GM19468 (cell line): ENCODE data around the gene CCDC74A.
"Not testable (repeated sequence)": the region's sequence is repeated elsewhere in the genome, so short reads cannot be mapped to it uniquely, and the experiment has no call there.

ENCODE experiments used
- ATAC-seq: cut with Tn5 transposase; IDR thresholded peaks from one replicate; pipeline ENCODE4 v1.9.1; 2021; ENCODE audit warnings: mild to moderate bottlenecking, moderate library complexity, moderate number of reproducible peaks; ENCODE audit not compliant: unreplicated experiment; ENCODE audit errors: extremely low read depth

Gene CCDC74A

DNA sequence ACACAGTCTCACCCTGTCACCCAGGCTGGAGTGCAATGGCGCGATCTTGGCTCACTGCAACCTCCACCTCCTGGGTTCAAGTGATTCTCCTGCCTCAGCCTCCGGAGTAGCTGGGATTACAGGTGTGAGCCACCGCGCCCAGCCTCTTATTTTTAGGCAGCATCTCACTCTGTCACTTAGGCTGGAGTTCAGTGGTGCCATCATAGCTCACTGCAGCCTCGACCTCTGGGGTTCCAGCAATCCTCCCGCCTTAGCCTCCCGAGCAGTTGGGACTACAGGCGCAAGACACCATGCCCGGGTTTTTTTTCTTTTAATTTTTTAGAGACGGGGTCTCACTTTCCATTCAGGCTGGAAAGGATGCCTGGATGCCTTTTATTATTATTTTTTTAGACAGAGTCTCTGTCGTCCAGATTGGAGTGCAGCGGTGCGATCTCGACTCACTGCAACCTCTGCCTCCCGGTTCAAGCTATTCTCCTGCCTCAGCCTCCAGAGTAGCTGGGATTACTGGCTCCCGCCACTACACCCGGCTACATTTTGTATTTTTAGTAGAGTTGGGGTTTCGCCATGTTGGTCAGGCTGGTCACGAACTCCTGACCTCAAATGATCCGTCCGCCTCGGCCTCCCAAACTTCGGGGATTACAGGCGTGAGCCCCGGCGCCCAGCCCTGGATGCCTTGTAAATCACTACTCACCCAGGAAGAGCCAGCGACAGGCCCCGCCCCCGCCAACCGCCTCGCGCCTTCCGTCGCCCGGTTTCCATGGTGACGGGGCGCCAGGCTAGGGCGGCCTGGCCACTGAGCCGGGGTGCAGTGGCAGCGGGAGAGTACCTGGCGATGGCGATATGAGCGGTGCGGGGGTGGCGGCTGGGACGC is at the start of gene CCDC74A:
CCDC74A (plus strand) TSS at position 758 of the 871 bp plus-strand sequence; CDS start at position 841, 83 bp downstream.
- ATAC-seq: peak; percentile 86

DNA sequence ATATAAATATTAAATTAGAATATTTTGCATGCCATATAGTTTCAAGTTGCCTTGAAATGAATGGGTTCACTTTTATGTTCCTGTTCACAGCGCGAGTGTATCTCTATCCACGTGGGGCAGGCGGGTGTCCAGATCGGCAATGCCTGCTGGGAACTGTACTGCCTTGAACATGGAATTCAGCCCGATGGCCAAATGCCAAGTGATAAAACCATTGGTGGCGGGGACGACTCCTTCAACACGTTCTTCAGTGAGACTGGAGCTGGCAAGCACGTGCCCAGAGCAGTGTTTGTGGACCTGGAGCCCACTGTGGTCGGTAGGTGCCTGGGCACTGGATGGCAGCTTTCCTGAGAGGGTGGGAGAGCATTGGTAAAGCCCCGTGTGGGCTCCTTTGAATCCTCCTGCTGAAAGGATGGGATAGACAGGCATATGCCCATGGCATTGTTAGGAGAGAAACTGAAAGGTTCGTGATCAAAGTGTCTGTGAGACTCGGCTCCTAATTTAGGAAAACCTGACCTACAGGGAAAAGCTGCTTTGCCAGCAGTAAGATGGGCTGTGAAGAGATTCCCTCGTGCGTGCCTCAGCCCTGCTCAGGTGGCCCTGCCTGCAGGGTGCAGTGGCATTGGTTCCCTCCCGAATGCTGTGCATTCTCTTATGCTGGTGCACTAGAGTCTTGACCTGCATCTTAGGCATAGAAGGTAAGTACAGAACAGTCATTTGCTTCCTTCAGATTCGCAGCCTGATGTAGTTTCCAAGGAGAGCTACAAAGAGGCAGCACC is 49.4 kb upstream of the CCDC74A start:
- ATAC-seq: not testable (repeated sequence)

DNA sequence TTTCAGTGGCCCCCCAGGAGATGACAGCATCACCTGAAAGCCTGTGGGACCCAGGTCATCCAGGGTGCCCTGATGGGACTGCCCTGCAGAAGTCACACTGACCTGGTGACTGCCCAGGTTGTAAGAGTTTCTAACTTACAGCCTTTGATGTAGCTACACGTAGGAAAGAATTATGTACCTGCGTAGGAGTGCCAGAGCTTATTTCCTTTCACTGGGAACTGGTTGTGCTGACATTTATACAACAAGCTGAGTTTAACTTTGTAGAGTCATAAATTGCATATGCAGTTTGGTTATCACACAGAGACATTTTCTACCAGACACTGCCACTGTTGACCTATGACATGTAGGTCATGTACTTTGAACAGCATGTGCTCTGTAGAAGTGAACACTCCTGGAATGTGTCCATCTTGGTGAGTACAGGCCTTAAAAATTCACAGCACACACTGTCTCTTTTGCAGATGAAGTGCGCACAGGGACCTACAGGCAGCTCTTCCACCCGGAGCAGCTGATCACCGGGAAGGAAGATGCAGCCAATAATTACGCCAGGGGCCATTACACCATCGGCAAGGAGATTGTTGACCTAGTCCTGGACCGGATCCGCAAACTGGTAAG is 48.7 kb upstream of the CCDC74A start:
- ATAC-seq: not testable (repeated sequence)

DNA sequence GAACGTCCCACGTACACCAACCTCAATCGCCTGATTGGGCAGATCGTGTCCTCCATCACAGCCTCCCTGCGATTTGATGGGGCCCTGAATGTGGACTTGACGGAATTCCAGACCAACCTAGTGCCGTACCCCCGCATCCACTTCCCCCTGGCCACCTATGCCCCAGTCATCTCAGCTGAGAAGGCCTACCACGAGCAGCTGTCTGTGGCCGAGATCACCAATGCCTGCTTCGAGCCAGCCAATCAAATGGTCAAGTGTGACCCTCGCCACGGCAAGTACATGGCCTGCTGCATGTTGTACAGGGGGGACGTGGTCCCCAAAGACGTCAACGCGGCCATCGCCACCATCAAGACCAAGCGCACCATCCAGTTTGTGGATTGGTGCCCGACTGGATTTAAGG is 47.3 kb upstream of the CCDC74A start:
- ATAC-seq: not testable (repeated sequence)

DNA sequence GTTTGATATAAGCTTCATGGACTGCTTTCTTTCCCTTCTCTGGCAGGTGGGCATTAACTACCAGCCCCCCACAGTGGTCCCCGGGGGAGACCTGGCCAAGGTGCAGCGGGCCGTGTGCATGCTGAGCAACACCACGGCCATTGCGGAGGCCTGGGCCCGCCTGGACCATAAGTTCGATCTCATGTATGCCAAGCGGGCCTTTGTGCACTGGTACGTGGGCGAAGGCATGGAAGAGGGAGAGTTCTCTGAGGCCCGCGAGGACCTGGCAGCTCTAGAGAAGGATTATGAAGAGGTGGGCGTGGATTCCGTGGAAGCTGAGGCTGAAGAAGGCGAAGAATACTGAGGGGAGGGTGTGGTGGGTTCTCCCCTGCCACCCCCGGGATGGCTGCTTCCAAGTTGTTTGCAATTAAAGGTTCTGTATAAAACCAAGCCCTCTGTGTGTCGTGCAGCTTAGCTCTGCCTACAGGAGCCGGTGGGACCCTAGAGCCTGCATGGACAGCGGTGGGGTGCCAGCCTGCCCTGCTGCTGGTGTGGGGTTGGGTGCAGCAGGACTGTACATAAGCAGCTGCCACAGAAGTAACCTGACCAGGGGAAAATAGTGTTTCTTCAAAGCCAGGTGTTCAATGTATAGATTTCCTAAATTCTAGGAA is 45.1 kb upstream of the CCDC74A start:
- not testable (repeated sequence) for ATAC-seq

DNA sequence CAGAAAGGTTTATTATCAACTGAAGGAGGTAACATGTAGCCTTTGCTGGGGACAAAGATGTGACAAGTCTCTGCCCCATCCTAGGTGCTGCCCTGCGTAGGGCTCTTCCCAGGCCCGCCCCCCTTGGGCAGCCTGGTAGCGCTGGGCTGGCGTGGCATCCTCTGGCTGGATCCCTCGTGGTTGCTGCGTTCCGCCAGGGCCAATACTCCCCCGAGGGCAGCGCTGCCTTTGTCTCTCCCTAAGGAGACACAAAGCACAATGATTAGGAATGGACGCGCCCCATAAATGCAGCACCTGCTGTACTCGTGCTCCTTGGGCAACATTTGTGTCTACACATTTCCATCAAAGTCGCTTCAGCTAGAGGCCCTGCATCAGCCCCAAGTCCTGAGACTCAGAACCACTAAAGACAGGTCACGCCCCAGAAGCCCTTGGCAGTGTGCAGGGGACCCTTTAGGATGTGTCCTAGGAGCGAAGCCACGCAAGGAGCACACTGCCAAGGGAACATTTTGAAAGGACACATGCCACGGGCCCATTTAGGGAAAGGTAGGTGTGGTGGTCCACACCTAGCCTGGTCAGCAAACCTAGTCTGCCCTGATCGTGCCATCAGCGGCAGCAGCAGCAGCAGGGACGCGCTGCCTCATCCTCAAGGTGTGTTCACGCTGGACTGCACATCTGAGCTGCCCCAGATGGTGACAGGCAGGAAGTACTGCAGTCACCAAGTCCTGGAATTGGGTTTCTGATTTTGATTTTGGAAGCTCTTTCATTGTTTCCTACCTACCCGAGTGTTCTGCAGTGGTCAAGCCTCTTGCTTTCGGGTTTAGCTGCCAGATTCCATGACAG is 43.5 kb upstream of the CCDC74A start:
- ATAC-seq: not testable (repeated sequence)

DNA sequence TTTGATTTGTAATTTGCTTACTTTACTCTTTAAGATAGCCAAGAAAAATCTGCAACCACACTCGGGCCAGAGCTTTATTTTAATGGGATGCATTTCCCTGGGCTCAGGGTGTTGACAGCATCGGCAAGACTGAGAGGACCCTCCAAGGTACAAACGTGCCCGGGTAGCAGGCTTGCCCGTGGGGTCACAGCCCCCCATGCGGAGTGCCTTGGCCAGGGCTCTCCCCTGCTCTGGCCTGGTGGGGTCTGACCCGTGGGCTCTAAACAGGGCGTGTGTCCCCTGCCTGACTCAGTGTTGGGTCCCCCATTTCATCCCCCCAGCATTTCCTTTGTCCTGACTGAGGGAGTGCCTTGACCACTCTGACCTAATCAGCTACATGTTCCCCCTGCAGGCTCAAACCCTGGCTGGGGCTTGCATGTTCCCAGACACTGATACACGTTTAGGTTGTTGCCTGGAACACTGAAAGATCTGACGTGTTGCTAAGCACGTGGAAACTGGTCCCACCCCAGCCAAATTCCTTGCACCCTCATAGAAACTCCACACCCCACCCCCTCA is 42.7 kb upstream of the CCDC74A start:
- ATAC-seq: not testable (repeated sequence)

DNA sequence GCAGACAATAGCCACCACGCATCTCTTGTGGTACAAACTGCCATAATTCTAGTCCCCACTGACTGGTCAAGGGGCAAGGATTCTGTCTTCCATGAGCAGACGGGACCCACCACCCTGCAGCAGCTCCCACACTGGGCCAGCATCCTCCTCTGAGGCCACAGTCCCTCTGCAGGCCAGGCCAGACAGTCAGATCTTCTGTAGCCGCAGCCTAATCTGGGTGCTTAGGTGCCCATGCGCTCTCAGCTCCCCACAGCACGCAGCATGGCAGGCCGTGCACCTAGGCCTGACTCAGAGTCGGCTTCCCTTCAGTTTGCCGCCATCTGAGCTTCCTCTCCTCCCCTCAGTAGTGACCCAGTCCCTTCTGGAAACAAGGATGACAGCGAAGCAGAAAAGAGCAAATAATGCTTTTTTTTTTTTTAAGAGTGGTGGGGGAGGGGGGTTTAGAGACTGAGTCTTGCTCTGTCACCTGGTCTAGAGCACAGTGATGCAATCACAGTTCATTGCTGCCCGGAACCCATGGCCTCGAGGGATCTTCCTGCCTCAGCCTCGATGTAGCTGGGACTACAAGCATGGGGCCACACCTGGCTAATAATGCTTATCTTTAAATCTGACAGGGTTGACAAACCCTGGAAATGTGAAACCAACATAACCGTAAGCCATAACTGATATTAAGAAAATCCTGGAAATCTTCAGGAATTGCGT is 41.3 kb upstream of the CCDC74A start:
- ATAC-seq: not testable (repeated sequence)

DNA sequence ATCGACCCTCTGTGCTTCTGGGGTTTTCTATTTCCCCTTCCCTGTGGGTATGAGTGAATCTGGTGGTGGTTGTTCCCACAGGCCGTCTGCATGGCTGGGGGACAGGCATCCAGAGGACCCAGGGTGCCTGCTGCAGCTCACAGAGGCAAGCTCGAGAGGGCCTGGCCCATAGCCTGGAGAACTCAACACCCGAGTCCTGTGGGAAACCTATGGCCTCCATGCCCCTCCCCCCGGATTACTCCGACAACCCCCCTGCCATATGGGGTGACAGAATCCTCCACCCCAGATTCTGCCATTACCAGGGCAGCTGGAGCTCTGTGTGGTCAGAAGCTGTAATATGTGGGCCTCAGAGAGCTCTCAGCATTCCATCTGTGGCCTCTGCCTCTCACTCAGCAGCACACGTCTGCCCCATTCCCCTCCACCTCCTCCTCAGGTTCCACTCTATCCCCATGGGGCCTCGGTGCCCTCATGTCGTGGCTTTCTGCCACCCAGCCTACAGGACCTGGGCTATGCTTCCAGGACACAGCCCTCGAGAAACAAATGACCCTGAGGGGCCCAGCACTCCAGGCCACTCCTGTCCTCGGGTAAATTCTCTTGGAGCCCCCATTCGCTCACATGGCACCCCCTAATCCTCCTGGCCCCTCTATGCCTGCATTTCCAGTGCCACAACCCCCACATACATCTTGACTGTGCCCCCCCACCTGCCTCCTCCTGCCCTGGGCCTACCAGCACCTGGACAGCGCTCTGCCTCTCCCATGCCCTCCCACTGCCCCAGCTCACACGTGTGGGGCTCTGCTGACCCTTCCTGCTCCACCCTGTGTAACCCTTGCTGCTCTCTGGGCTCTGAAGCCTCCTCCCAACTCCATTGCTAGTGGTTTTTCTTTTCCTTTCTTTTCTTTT is 39.1 kb upstream of the CCDC74A start:
- ATAC-seq: no peak

DNA sequence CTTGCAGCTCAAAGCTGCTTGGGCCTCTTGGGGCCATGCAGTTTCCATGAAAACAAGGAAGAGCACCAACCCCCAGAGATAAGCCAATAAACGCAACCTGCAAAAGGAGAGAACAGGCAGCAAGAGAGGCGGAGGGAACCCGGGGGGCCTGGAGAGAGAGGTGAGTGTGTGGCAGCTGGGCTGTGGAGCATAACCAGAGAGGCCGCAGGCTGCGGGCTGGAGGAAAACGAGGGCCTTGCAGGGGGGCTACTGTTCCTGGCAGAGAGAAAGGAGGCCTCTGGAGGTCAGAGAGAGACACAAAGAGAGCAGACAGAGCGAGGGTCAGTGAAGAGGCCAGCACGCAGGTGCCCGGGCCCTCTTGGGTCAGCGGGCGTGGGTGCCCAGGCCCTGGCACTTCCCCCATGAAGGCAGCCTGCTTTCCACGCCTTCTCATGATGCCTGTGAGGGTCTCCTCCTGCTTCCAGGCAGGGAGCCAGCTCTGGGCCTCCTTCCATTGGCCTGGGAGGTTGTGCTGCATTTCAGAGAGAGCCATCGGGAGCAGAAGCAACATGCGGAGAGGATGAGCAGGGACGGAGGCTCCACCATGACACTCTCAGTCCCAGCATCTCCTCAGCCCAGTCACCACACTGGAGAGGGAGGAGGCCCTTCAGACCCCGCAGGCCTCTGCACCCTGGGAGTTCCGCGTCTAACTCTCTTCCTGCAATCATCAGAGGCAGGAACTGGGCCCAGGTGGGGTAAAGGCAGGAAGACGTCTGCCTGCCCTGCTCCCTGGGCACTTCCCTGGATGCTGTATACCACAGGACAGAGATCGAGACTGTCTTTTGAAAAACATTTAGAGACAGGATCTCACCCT is 36.8 kb upstream of the CCDC74A start:
- ATAC-seq: not testable (repeated sequence)

DNA sequence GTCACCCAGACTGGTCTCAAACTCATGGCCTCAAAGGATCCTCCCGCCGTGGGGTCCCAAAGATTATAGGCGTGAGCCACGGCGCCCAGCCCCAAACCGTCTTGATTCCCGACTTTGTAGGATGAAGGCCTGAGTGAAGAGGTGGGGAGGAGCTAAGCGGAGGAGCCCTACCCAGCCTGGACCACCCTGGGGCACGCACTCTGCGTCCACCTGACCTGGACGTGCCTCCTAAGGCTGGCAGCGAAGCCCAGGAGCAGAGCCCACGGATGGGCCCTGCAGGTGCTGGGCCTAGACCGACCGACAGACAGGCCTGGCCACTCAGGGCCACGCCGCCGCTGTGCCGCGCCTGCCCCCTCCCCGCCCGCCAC is 36.2 kb upstream of the CCDC74A start:
- ATAC-seq: not testable (repeated sequence)

DNA sequence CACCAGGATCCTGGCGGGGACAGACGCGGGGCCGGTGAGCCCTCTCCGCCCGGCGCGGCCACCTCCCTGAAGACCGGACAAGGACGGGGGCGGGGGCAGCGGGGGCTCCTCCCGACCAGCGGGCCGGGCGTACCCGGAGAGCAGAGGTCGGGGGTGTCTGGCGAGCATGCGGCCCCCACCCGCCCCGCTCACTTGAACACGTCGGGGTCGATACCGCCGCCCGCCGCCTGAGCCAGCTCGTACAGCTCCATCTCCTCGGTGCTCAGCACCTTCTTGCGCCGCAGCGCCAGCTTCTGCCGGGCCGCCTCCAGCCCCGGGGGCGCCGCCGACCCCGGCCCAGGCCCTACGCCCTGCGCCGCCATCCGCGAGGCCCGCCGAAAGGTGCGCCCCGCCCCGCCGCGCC is 35.7 kb upstream of the CCDC74A start, which contains the start of gene MZT2A:
MZT2A (minus strand) TSS at position 383 of the 403 bp plus-strand sequence; CDS start at position 362, 21 bp downstream.
- ATAC-seq: not testable (repeated sequence)

DNA sequence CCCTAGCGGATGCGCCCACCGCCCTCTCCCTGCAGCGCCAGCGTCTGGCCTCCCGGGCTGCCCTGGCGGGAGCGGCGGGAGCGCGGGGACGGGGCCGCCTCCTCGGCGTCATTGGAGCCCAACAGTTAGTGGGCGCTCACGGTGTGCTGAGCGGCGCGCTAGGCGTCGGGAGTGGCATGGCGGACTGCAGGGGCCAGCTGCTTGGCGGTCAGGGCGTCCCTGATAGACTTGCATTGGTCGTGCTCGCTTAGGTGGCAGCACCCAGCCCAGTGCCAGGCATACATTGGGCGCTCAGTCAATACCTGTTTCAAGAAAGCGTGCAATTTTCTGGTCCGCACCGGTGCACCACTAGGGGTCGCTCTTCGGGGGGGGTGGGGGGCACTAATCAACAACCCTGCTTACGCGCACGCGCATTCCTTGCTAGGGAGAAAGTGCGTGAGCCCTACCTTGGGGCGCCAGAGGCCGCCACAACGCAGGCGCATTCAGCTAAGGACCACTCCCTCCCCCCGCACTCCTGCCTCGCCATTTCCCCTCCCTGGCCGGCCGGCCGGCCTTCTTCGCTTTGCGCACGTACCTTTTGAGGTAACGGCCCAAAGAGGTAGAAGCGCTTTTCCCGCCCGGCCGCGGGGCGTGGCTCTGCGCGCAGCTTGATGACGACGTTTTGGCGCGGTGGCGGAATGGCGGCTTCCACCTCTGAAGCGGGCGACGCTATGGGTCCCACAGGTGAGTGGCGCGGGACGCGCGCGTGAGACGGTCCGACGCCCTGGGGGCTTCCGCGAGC is 35.1 kb upstream of the CCDC74A start:
- peak; percentile 61 for ATAC-seq

DNA sequence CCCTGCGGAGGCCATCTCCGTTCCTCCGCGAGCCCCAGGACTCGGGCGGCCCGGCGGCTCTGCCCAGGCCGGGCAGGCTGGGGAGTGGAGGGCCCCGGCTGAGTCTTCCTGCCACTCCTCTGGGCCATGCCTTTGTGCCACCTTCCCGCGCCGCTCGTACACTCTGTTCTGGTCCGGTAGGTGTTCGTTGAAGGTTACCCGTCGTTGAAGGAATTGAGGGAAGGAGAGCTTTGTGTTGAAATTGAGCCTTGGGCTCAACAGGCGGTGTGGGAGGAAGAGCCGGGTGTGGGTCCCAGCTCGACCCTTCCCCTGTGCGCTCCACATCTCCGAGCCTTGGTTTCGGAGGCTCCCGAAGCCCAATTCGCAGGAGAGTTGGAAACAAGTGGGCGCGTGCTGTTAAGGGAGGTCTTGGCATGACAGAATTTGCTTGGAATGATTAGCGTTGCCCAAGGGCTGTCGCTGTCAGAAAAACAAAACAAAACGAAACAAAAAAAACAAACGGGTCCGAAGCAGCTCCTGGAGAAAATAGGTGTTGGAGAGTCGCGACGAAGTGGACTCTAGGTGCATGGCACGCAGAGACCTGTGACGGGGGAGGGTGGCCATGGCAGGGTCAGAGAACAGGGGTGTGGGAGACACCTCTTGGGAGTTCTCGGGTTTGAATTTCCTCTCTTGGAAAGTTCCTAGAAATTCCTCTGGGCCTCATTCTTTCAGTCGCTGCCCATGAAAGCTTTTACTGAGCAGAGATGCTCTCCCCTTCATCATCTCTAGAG is 34.3 kb upstream of the CCDC74A start:
- peak; percentile 14 for ATAC-seq

DNA sequence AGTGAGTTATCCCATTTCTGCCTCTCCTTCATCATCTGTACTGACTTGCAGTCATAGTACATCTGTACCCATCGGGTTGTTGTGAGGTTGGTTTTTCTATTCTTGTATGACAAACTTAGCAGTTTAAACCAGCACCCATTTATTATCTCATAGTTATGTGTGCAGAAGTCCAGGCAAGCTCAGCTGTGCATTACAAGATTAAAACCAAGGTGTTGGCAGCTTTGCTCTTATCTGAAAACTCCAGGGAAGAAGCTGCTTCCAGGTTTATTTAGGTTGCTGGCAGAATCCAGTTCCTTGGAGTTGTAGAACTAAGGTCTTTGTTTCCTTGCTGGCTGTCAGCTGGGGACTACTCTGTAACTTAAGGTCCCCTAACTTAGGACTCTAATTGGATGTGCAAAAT is 32.2 kb upstream of the CCDC74A start:
- not testable (repeated sequence) for ATAC-seq
